GM19467 (cell line): ENCODE measurements around the gene CETN3.
A peak's percentile ranks its signal among the peaks of the same experiment; 100 is the strongest.
"Not testable (repeated sequence)": the region's sequence is repeated elsewhere in the genome, so short reads cannot be mapped to it uniquely, and the experiment has no call there.

Experiments used
- ATAC-seq: cut with Tn5 transposase; IDR thresholded peaks from one replicate; pipeline ENCODE4 v1.9.1; 2021; ENCODE audit warnings: mild to moderate bottlenecking, moderate library complexity; ENCODE audit not compliant: unreplicated experiment

CETN3 gene

GRCh38 chr5:90384389-90384788, 25.2 kb downstream of the CETN3 start:
- ATAC-seq: no peak

- no peak for ATAC-seq
These were observed 25.7 kb downstream of the CETN3 start for GRCh38 chr5:90383903-90384302.

GRCh38 chr5:90381213-90381929, 28.2 kb downstream of the CETN3 start:
- ATAC-seq: no peak

- ATAC-seq: no peak
These were observed 29.9 kb downstream of the CETN3 start for GRCh38 chr5:90379652-90380051.

- ATAC-seq: no peak
These were observed 30.8 kb downstream of the CETN3 start for GRCh38 chr5:90378752-90379151.

GRCh38 chr5:90371269-90371668, 38.3 kb downstream of the CETN3 start:
- not testable (repeated sequence) for ATAC-seq

- peak; percentile 76 for ATAC-seq
These were observed 40.9 kb downstream of the CETN3 start for GRCh38 chr5:90368454-90369246.

- no peak for ATAC-seq
These were observed 41.7 kb downstream of the CETN3 start for GRCh38 chr5:90367879-90368278.

GRCh38 chr5:90366948-90367347, 42.6 kb downstream of the CETN3 start:
- no peak for ATAC-seq

- no peak for ATAC-seq
These were observed 44.2 kb downstream of the CETN3 start for GRCh38 chr5:90365328-90365727.

GRCh38 chr5:90359073-90359920, 50.3 kb downstream of the CETN3 start:
- ATAC-seq: no peak

GRCh38 chr5:90356622-90357021, 52.9 kb downstream of the CETN3 start:
- no peak for ATAC-seq

GRCh38 chr5:90356176-90356575, 53.4 kb downstream of the CETN3 start:
- ATAC-seq: no peak

- no peak for ATAC-seq
These were observed 53.9 kb downstream of the CETN3 start for GRCh38 chr5:90355635-90356034.

- peak; percentile 85 for ATAC-seq
These were observed 56.3 kb downstream of the CETN3 start for GRCh38 chr5:90353254-90353653.

- no peak for ATAC-seq
These were observed 58.5 kb downstream of the CETN3 start for GRCh38 chr5:90351101-90351500.

- peak; percentile 59 for ATAC-seq
These were observed 62.1 kb downstream of the CETN3 start for GRCh38 chr5:90347462-90347861.

GRCh38 chr5:90345684-90346083, 63.9 kb downstream of the CETN3 start:
- ATAC-seq: no peak

- no peak for ATAC-seq
These were observed 64.9 kb downstream of the CETN3 start for GRCh38 chr5:90344689-90345088.

GRCh38 chr5:90343731-90344130, 65.8 kb downstream of the CETN3 start:
- ATAC-seq: not testable (repeated sequence)

- ATAC-seq: no peak
These were observed 67.0 kb downstream of the CETN3 start for GRCh38 chr5:90342576-90342975.
